Osteoblast (primary cell): ENCODE measurements around the gene GALNT9. TPM values are rescaled to one million over a fixed set of nuclear protein-coding genes. Genes with fewer than 3 reads are reported as not detected.

Source experiments
- DNase-seq: peaks from one replicate; pipeline ENCODE4 v3.0.0; 2011; ENCODE audit warnings: low spot score, mixed read lengths; ENCODE audit not compliant: insufficient read length; ENCODE audit errors: missing footprints
- H2AFZ ChIP-seq: 2 replicates; pipeline ENCODE4 v1.6.0; 2011; ENCODE audit warnings: mild to moderate bottlenecking, low read length
- H3K27ac ChIP-seq: 2 replicates; pipeline ENCODE4 v1.5.1; 2011; ENCODE audit warnings: mild to moderate bottlenecking, low read depth, low read length, moderate library complexity
- H3K27me3 ChIP-seq: 2 replicates; pipeline ENCODE4 v1.6.0; 2012; ENCODE audit warnings: mild to moderate bottlenecking, control low read depth, inconsistent platforms, low read length, moderate library complexity; ENCODE audit not compliant: insufficient read depth
- H3K36me3 ChIP-seq: 2 replicates; pipeline ENCODE4 v1.5.1; 2011; ENCODE audit warnings: mild to moderate bottlenecking, low read length, control low read depth, moderate library complexity; ENCODE audit not compliant: insufficient read depth
- H3K4me1 ChIP-seq: 2 replicates; pipeline ENCODE4 v1.5.1; 2011; ENCODE audit warnings: mild to moderate bottlenecking, low read length, control low read depth, moderate library complexity; ENCODE audit not compliant: insufficient read depth
- H3K4me2 ChIP-seq: 2 replicates; pipeline ENCODE4 v1.6.0; 2011; ENCODE audit warnings: mild to moderate bottlenecking, low read length; ENCODE audit not compliant: insufficient read depth
- H3K4me3 ChIP-seq: fragments of 200-600 bp; sonication (generic); 3 replicates; pipeline ENCODE4 v1.5.1; 2012; ENCODE audit warnings: mild to moderate bottlenecking, low read length, inconsistent platforms; ENCODE audit not compliant: insufficient read depth
- H3K79me2 ChIP-seq: 2 replicates; pipeline ENCODE4 v1.6.0; 2012; ENCODE audit warnings: mild to moderate bottlenecking, low read length, control low read depth, inconsistent platforms; ENCODE audit not compliant: insufficient read depth
- H3K9me3 ChIP-seq: 2 replicates; pipeline ENCODE4 v1.5.1; 2011; ENCODE audit warnings: low read depth, low read length, control low read depth
- H4K20me1 ChIP-seq: 2 replicates; pipeline ENCODE4 v1.6.0; 2012; ENCODE audit warnings: mild to moderate bottlenecking, low read length, control low read depth; ENCODE audit not compliant: insufficient read depth
- CTCF ChIP-seq: IDR thresholded peaks from 2 replicates; pipeline ENCODE4 v1.5.1; 2011; ENCODE audit warnings: mild to moderate bottlenecking, low read depth, low read length, moderate library complexity; ENCODE audit errors: extremely low read depth
- total RNA-seq: library from RNA; depleted of rRNA; stranded (reverse); fragments of >200 nt; gene quantifications from 2 replicates; pipeline ENCODE4 v1.2.3, GENCODE V29; 2012

The GALNT9 gene
- total RNA-seq, 1 donor = 0.36 TPM

GRCh38 chr12:132265056-132265800 lies 64.2 kb downstream of the GALNT9 start:
- Histone ChIP-seq H3K4me2 (no peak overlapping the region), H2AFZ (no peak overlapping the region), H3K27ac (no peak overlapping the region), H4K20me1 (no peaks in the 10 kb centered on the region), H3K79me2 (no peaks in the 10 kb centered on the region), H3K9me3 (no peaks in the 10 kb centered on the region), H3K36me3 (no peaks in the 10 kb centered on the region), H3K4me1 (no peaks in the 10 kb centered on the region), H3K4me3 (no peak overlapping the region), H3K27me3 (no peaks in the 10 kb centered on the region)
- peak; percentile 73 for DNase-seq
- no peak for TF ChIP-seq CTCF

GRCh38 chr12:132264086-132265010 lies 65.0 kb downstream of the GALNT9 start:
- Histone ChIP-seq H3K9me3 (no peaks in the 10 kb centered on the region), H3K27ac (no peak overlapping the region)

GRCh38 chr12:132263451-132264049 lies 65.8 kb downstream of the GALNT9 start:
- no peak overlapping the region for H3K27ac ChIP-seq
- no peaks in the 10 kb centered on the region for H3K36me3 ChIP-seq
- TF ChIP-seq CTCF = no peak
- H3K9me3 ChIP-seq = no peaks in the 10 kb centered on the region
- DNase-seq = peak; percentile 69
- no peaks in the 10 kb centered on the region for H3K79me2 ChIP-seq
- H3K4me1 ChIP-seq = no peaks in the 10 kb centered on the region
- no peaks in the 10 kb centered on the region for H3K27me3 ChIP-seq
- no peak overlapping the region for H2AFZ ChIP-seq
- H4K20me1 ChIP-seq = no peaks in the 10 kb centered on the region
- H3K4me3 ChIP-seq = no peak overlapping the region
- H3K4me2 ChIP-seq = no peak overlapping the region

More at GRCh38 chr12:132264086-132265010, 65.0 kb downstream of the GALNT9 start:
- Histone ChIP-seq H3K4me2 (no peak overlapping the region), H3K4me1 (no peaks in the 10 kb centered on the region), H3K4me3 (no peak overlapping the region), H3K79me2 (no peaks in the 10 kb centered on the region), H4K20me1 (no peaks in the 10 kb centered on the region), H3K27me3 (no peaks in the 10 kb centered on the region), H3K36me3 (no peaks in the 10 kb centered on the region), H2AFZ (no peak overlapping the region)
- peak; percentile 86 for DNase-seq
- no peak for TF ChIP-seq CTCF

GRCh38 chr12:132263061-132263360 lies 66.4 kb downstream of the GALNT9 start:
- H3K4me3 ChIP-seq = no peak overlapping the region
- DNase-seq = peak; percentile 84
- H3K27me3 ChIP-seq = no peaks in the 10 kb centered on the region

More at GRCh38 chr12:132263061-132263360, 66.4 kb downstream of the GALNT9 start:
- H3K4me1 ChIP-seq = no peaks in the 10 kb centered on the region
- no peaks in the 10 kb centered on the region for H4K20me1 ChIP-seq
- no peaks in the 10 kb centered on the region for H3K9me3 ChIP-seq
- H2AFZ ChIP-seq = no peak overlapping the region
- no peak for TF ChIP-seq CTCF
- no peaks in the 10 kb centered on the region for H3K79me2 ChIP-seq
- H3K36me3 ChIP-seq = no peaks in the 10 kb centered on the region
- H3K4me2 ChIP-seq = no peak overlapping the region
- H3K27ac ChIP-seq = no peak overlapping the region
